ENCODE data around the gene CPSF3. TPM values are rescaled to one million over a fixed set of nuclear protein-coding genes. Genes with fewer than 3 reads are reported as not detected.
"Not testable (repeated sequence)": the region's sequence is repeated elsewhere in the genome, so short reads cannot be mapped to it uniquely, and the experiment has no call there.

Gene CPSF3
- total RNA-seq, 1 experiment from 2014 or later = 105 TPM

- DNase-seq (ENCODE audit: low read depth) = no peak
These were observed 28.6 kb upstream of the CPSF3 start for GRCh38 chr2:9394816-9395215.

- no peak for DNase-seq (ENCODE audit: low read depth)
These were observed 26.3 kb upstream of the CPSF3 start for GRCh38 chr2:9397201-9397600.

GRCh38 chr2:9398251-9398650 lies 25.2 kb upstream of the CPSF3 start:
- DNase-seq (ENCODE audit: low read depth) = not testable (repeated sequence)

- DNase-seq (ENCODE audit: low read depth) = no peak
These were observed 24.3 kb upstream of the CPSF3 start for GRCh38 chr2:9398881-9399780.

GRCh38 chr2:9400268-9401058 lies 23.0 kb upstream of the CPSF3 start:
- DNase-seq (ENCODE audit: low read depth) = no peak

GRCh38 chr2:9401059-9401547 lies 22.4 kb upstream of the CPSF3 start:
- DNase-seq (ENCODE audit: low read depth) = no peak

GRCh38 chr2:9401646-9402371 lies 21.6 kb upstream of the CPSF3 start:
- no peak for DNase-seq (ENCODE audit: low read depth)

- DNase-seq (ENCODE audit: low read depth) = no peak
These were observed 19.5 kb upstream of the CPSF3 start for GRCh38 chr2:9403924-9404323.

- no peak for DNase-seq (ENCODE audit: low read depth)
These were observed 19.0 kb upstream of the CPSF3 start for GRCh38 chr2:9404451-9404850.

- DNase-seq (ENCODE audit: low read depth) = no peak
These were observed 17.8 kb upstream of the CPSF3 start for GRCh38 chr2:9405636-9406035.

- no peak for DNase-seq (ENCODE audit: low read depth)
These were observed 16.7 kb upstream of the CPSF3 start for GRCh38 chr2:9406529-9407362.

GRCh38 chr2:9407363-9407811 lies 16.1 kb upstream of the CPSF3 start:
- DNase-seq (ENCODE audit: low read depth) = no peak

GRCh38 chr2:9408641-9409151 lies 14.8 kb upstream of the CPSF3 start:
- peak; percentile 25 for DNase-seq (ENCODE audit: low read depth)

GRCh38 chr2:9410108-9410507 lies 13.3 kb upstream of the CPSF3 start:
- no peak for DNase-seq (ENCODE audit: low read depth)

- no peak for DNase-seq (ENCODE audit: low read depth)
These were observed 10.7 kb upstream of the CPSF3 start for GRCh38 chr2:9412781-9413180.

- DNase-seq (ENCODE audit: low read depth) = no peak
These were observed 7.8 kb upstream of the CPSF3 start for GRCh38 chr2:9415516-9416169.

- DNase-seq (ENCODE audit: low read depth) = no peak
These were observed 7.0 kb upstream of the CPSF3 start for GRCh38 chr2:9416267-9416961.

GRCh38 chr2:9416962-9417316 lies 6.5 kb upstream of the CPSF3 start:
- DNase-seq (ENCODE audit: low read depth) = no peak

GRCh38 chr2:9417725-9418124 lies 5.7 kb upstream of the CPSF3 start:
- DNase-seq (ENCODE audit: low read depth) = no peak

GRCh38 chr2:9418746-9419145 lies 4.7 kb upstream of the CPSF3 start:
- no peak for DNase-seq (ENCODE audit: low read depth)

All from RPMI7951 (cell line).